Limb (tissue), 2 donors: ENCODE results near the gene LIN7A.
"Not testable (repeated sequence)": the region's sequence is repeated elsewhere in the genome, so short reads cannot be mapped to it uniquely, and the experiment has no call there.

ENCODE experiments used
- DNase-seq, 2 donors: peaks; one replicate each; pipeline ENCODE4 v3.0.0-alpha.2; 2016; ENCODE audit errors: extremely low spot score in 2 of 2

Gene LIN7A

DNA sequence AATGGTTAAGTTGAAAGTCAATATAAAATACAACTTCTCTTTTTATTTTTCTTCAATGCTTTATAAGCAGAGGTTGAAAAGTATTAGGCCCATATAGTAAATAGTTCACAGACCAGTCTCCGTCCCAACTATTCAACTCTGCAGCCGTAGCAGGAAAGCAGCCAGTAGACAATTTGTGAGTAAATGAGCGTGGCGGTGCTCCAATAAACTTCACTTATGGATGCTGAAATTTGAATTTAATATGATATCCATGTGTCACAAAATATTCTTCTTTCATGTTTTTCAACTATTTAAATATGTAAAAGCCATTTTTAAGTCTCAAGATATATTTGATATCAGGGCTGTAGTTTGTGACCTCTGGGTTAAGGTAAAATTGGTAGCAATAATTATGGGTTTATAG is 17.7 kb downstream of the LIN7A start:
- DNase-seq = no peak

DNA sequence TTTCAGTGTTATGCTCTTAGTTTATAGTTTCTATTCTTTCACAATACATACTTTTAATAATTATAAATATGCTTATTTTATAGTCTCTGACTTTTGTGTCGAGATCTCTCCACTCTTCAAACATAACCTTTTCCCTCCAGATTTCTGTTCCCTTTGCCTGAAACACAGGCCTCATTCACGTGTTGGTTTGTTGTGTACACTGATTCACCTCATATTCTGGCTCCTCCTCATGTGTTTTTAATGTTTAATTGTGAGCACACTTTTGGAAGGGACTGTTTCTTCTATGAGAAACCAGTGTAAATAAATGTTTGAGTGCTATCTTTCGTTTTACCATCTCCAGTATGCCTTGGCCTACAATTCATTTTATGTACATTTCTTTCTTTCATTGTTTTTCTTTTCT is 20.1 kb downstream of the LIN7A start:
- DNase-seq = no peak

DNA sequence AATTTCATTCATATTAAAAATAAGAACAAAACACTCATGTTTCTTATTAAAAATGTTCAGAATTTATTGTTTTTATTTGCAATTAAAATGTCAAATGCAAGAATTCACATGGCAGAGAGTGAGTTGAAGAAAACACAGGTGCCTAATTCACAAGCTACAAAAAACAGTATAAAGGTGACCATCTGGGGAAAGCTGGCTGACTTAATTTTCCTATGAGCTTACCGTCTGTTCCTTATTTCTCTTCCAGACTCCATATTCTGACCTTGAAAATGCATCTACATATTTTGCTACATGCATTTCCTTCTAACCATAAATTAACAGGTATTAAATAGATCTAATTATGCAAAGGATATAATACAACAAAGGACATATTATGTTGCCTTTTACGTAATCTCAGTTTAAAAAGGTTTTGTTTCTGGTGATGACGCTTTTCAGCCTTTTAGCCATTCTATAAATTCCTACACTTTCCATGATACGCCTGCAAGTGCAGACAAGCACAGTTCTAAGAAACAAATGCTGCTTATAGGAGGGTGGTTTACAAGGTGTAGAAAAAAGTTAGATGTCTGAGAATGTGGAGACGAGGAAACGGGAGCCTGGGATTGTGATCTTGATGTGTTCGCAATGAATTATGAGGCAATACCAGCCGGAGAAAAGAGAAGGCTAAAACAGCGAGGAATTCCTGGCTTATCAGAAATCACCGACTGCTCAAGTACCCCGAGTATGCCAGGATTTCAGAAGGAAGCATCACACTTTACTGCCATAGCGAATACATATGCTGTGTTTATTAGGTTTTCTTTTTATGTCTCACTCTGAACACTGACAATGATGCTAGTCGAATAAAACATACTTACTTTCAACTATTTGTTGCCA is 24.6 kb downstream of the LIN7A start:
- no peak for DNase-seq

DNA sequence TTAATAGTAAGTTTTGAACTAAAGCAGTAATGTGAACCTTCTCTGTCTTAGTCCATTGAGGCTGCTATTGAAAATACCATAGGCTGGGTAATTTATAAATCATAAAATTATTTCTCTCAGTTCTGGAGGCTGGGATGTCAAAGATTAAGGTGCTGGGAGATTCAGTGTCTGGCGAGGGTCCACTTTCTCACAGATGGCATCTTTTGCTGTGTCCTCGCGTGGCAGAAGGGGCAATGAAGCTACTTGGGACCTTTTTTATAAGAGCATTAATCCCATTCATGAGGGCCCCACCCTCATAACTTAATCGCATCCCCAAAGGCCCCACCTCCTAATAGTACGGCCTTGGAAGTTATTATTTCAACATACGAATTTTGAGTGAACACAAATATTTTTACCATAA is 28.4 kb downstream of the LIN7A start:
- no peak for DNase-seq

DNA sequence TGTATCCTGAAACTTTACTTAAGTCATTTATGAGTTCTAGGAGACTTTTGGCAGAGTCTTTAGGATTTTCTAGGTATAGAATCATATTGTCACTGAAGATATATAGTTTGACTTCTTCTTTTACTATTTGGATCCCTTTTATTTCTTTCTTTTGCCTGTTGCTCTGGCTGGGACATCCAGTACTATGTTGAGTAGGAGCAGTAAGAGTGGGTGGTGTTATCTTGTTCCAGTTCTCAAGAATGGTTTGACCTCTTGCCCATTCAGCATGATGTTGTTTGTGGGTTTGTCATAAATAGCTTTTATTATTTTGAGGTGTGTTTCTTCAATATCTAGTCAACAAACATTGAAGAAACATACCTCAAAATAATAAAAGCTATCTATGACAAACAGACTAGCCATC is 35.0 kb downstream of the LIN7A start:
- no peak for DNase-seq

DNA sequence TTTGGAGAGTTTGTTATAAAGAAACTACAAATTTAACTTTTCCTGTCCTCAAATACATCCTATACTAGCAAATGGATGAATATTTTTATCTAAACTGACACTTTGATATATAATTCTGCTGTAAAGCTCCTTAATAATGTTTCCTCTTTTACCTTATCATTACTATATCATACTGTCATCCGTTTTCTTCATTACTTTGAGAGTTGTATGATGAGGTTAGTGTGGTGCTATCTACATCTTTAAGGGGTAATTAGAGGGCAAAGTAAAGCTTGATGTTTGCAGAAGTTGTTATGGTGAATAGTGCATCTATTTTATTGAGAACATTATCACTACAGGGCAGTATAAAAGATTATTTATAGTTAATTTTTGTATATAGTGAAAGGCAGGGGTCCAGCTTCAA is 36.1 kb downstream of the LIN7A start:
- DNase-seq = no peak

DNA sequence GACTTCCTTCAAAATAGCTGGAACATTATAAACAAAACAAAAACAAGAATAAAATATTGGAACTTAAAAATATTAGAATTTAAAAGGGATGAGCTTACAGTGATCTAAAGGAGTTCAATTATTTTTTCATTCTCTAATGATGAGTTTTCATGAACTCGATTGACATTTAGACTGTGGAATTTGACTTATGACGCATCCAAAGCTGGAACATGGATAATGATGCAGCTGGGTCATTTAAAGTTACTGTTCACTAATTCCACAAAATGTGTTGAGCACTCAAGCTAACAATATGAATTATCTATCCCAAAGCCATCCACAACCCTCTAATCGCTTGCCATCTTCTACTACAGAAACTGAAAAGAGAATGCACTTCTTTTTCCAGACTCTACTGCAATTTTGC is 42.5 kb downstream of the LIN7A start:
- DNase-seq = no peak

DNA sequence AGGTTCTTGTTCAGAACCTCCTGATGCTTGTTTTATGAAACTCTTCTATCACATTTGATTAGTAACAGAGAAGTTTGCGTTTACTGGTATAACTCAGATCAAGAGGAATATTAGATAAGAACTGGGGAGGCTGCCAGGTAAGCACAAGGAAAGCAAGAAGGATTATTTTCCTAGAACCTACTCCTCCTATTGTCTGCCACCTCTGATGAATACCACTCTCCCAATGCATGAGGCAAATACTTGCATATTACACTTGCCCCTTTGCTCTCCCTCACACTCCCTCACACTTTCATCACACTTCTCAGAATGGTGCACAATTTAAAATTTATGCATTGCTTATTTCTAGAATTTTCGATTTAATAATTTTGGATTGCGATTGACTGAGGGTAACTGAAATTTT is 43.6 kb downstream of the LIN7A start:
- no peak for DNase-seq

DNA sequence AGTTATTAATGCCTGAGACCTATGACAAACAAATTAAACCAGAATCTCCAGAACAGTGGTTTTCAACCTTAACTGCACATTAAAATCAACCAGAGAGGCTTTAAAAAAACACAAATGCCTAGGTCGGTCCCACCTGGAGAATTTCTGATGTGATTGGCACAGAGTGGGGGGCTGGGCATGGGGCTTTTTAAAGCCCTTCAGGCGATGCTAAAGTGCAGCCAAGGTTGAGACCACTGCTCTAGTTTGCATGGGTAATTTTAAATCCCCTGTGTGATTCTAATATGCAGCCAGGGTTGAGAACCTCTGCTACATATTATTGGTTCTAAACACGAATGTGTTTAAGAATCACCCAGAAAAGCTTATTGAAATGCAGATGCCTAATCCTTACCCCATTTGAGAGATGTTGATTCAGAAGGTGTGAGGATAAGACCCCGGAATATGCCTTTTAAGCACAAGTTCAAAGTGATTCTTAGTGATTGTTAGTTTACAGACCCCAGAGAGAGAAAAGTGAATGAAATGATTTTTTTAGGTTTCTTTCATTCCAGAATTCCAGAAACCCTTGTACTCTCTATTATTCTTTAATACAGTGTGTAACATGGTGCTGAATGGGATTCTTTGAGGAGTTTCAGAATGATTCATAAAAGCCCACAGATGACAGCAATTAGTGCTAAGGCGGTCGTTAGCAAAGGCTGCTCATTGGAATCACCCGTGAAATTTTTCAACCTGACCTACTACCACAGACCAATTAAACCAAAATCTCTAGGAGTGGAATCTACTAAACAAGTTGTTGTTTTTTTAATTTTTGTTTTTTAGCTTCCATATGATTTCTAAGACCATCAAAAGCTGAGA is 44.9 kb downstream of the LIN7A start:
- no peak for DNase-seq

DNA sequence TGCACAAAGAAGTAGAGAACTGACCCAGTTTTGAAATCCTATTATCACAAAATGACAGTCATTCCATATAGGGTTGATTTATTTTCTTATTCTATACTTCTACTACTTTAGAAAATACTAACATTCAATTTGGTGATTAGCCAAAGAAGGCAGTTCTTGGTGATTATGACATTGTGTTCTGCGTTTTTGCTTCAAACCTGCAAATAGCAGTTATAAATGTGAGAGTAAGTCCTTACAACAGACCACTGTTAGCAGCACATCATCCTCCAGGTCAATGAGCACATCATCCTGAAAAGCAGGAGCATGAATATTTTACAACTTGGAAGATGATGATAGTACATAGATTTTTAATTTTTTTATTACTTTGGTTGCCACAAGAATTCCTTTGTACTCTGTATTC is 53.1 kb downstream of the LIN7A start:
- DNase-seq = no peak

DNA sequence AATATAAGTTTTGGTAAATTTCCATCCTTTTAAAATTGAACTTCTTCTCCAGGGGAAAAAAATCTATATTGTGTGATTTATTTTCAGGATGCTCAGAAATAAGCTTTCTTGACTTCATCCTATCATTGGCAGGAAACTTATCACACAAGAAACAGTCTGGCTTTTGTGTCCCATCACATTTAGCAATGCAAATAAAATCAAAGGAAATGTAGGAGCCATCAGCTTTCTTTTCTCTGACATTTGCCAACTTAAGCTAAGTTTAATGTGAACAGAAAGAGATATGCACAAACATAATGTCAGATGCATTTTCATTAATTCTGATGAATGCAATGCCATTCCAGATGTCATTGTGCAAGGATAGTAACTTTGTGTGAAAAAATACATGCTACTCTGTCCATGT is 56.6 kb downstream of the LIN7A start:
- DNase-seq = no peak

DNA sequence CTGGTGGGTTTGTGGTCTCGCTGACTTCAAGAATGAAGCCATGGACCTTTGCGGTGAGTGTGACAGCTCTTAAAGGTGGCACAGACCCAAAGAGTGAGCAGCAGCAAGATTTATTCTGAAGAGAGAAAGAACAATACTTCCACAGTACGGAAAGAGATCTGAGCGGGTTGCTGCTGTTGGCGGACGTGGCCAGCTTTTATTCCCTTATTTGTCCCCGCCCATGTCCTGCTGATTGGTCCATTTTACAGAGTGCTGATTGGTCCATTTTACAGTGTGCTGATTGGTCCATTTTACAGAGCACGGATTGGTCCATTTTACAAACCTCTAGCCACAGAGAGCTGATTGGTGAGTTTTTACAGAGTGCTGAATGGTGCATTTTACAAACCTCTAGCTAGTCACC is 59.3 kb downstream of the LIN7A start:
- not testable (repeated sequence) for DNase-seq

DNA sequence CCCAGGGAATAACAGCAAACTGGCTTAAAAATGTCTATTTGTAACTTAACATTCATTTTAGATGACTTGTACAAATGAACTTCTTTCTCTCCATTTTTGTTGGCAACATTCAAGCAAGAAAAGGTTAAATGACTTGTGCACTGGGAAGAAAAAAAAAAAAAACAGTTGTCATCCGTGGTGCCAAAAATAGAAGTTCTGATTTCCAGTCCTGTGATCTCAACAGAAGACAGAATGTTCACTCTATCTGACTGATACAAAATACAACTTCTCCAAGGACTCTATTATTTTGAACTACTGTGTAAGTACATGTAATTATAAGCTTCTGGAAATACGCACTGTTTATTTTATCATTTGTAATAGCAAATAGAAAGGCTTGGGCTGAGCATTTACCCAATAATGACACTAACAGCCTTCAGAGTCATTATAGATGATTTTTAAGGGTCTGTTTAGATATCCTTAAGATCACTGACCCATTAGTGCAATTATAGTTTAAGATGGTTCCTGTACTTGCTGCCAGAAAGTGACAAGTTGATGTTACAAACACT is 59.9 kb downstream of the LIN7A start:
- DNase-seq = peak in 1 of 2 donors; percentile 17

DNA sequence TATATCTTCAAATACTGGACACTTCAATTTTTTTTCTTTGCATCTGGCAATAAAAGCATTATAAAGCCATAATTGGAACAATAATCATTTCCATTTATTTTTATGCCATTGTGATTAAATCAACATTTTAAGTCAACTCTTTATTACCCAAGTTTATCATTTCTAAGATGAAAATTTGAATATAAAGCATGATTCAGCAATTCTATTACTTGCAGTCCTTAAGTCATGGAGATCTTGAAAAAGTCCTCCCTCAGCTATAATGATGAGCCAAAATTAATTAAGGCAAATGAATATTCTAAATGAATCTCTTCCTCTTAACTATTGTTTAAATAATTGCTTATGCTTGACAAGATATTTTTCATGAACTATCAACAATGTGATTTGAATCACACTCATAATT is 65.7 kb downstream of the LIN7A start:
- no peak for DNase-seq

DNA sequence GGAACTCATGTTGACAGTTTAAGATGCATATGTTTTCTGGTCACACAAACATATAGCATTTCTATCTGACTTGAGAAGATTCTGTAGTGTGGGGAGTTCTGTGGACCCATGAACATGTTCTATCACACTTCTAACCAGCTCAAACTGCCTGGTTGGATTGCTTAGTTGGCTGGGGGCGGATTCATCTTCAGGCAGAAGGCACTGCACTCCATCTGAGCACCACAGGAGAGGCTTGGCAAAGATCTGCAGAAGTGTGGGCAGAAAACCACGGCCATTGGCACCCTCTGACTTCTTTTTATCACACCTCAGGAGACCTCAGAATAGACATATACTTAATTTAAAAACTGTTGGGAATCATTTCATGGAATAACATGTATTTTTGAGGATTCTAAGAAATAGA is 68.5 kb downstream of the LIN7A start:
- DNase-seq = no peak

DNA sequence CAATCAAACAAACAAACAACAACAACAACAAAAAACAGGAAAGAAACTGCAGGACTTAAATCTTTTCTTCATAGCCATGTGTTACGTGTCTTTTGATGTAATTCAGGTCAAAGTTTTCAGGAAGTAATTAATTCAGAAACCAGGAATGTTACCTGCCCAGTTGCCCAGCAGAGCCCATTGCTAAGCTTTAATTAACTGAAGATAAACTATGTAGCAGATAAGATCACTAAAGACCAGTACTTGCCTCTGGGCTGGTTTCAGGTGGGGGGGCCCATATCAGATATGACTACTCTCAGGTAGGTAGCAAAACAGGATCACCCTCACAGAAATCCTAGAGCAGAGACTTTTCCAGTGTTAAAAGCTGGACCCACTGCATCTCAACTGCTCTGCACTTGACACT is 69.2 kb downstream of the LIN7A start:
- DNase-seq = no peak

DNA sequence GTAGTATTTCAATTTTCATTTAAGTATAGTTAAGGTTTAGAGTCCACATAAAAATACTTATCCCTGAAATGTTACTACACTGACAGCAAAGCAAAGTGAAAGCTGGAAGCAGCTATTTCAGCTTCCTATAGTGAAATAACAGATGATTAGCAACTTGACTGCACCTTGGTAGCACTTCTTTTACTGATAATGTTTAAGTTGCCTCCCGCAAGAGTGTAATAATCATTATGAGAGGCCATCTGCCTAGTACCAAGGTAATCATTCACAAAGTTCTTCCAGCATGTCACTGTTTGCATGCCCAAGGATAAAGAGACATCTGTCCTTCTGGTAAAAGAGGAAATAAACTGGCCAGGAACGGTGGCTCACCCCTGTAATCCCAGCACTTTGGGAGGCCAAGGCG is 69.8 kb downstream of the LIN7A start:
- DNase-seq = no peak

DNA sequence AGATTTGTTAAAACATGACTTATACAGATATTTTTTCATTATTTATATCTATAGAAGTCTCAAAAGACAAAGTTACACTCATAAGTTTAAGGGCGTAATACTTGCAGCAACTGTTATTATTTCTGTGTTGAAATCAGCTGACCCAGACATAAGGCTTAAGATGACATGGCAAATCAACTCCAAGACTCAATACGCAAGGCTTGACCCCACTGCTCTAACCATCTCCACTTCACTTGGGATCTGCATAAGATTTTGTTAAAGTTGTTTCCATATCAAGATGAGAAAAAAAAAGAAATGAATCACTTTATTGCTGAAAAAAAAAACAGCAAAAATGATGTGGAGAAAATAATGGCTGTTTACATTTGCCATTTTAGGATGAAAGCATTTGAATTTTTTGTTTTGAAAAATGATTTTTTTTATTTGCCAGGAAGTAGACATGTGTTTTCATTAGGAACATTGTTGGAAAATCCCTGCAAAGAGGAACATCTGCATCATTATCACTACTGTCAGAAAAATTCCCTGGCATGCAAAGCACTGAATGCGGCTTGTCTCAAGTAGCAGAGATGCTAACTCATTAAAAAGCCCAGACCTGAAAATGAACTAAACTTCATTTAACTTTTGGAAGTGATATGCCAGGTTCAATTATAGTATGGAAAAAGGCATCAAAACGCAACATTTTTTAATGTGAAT is 73.5 kb downstream of the LIN7A start:
- DNase-seq = no peak

DNA sequence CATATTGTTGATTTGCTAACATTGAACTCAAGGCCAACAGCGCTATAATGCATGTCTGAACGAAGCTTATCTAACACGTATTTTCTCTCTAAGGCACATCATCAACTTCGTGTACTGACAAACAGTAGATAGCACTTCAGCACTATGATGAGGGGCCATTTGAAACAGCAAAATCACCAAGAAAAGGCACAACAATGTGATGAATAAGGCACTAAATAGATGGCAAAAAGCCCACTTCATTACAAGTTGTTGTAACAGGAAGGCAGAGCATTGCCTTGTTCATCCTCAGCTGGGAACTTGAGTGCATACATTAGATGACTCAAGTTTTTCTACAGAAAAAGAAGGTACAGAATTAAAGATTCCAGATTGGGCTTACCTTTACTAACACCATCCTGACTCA is 75.2 kb downstream of the LIN7A start:
- no peak for DNase-seq

DNA sequence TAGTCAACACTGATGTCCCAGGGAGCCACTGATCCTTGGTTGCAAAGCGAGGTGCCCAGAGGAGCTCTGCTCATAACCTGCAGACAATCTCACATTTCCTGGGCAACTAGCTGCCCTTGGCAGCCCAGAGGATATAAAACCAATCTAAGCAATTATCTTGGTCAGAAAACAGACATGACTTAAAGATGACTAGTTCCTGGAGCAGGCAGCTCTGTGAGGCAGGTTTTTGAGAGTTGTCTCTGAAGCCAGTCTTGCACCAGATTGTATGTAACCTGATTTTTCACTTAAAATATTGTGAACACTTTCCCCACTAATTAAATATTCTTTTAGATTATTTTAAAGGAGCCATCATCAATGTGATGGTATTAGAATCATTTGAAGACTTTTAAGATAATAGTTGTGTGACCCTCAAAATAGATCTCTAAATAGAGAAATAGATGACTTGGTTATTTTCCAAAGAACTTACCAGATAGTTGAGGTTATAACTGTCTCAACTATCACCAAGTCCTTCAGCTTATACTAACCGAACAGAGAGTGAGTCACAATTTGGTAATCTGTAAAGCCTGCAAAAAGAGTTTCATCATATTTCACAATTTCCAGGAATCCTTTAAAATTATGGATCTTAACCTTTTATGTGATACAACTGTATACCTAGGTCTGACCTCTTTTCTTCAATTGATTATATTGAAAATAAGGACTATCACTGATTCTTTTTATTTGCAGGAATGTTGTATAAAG is 75.9 kb downstream of the LIN7A start:
- DNase-seq = no peak

DNA sequence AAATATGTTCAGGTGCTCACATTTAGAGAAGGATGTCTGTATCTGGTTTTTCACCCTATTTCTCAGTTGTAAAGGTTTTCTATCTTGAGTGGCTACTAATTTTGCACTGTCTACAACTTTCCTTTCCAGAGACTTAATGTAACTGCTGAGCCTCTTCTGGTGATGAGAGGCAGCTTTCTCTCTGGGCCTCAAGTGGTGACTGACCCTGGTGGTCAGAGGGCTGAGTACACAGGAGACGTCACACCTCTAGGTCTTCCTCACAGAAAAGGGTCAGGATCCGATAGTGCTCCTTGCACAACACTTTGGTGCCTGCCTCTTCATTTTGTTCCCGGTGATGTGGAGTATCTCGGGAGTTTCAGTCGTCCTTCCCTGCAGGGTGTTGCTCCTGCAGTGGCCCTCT is 76.8 kb downstream of the LIN7A start:
- DNase-seq = no peak
